Neural cell (in vitro differentiated cells): ENCODE results near the gene TMC1.

Experiments
- EP300 ChIP-seq: fragments of 450-650 bp; conservative IDR thresholded peaks from 2 replicates; pipeline ENCODE4 v1.6.1; 2014; ENCODE audit warnings: antibody characterized with exemption, mild to moderate bottlenecking, moderate library complexity; ENCODE audit not compliant: poor library complexity, severe bottlenecking
- EZH2 ChIP-seq: fragments of 200-600, 300-800 bp; shearing (Covaris generic), sonication (generic); IDR thresholded peaks from 2 replicates; pipeline ENCODE4 v1.6.1; 2014; ENCODE audit warnings: antibody characterized with exemption, low read length, borderline replicate concordance, mild to moderate bottlenecking; ENCODE audit not compliant: insufficient read depth, poor library complexity, severe bottlenecking
- MXI1 ChIP-seq: fragments of 450-650 bp; conservative IDR thresholded peaks from 2 replicates; pipeline ENCODE4 v1.6.1; 2014; ENCODE audit warnings: antibody characterized with exemption, mild to moderate bottlenecking; ENCODE audit not compliant: poor library complexity, severe bottlenecking
- POLR2AphosphoS5 ChIP-seq: IDR thresholded peaks from 2 replicates; pipeline ENCODE4 v1.6.1; 2012
- RAD21 ChIP-seq: fragments of 450-650 bp; conservative IDR thresholded peaks from 2 replicates; pipeline ENCODE4 v1.6.1; 2014; ENCODE audit warnings: antibody characterized with exemption, mild to moderate bottlenecking, moderate library complexity
- SMC3 ChIP-seq: fragments of 450-650 bp; conservative IDR thresholded peaks from 2 replicates; pipeline ENCODE4 v1.6.1; 2014; ENCODE audit warnings: antibody characterized with exemption, mild to moderate bottlenecking, moderate library complexity; ENCODE audit not compliant: poor library complexity
- TF ChIP-seq, protein P1 (sequence below): fragments of 450-650 bp; IDR thresholded peaks from 2 replicates; pipeline ENCODE4 v1.5.1; 2014; ENCODE audit warnings: antibody characterized with exemption, mild to moderate bottlenecking, moderate library complexity; ENCODE audit not compliant: poor library complexity, severe bottlenecking
- TF ChIP-seq, protein P2 (sequence below): IDR thresholded peaks from 2 replicates; pipeline ENCODE4 v1.6.1; 2012; ENCODE audit warnings: borderline replicate concordance

GRCh38 chr9:72636621-72637020 is 115.2 kb downstream of the TMC1 start:
- no peak for TF ChIP-seq EP300
- TF ChIP-seq, protein P1, sequence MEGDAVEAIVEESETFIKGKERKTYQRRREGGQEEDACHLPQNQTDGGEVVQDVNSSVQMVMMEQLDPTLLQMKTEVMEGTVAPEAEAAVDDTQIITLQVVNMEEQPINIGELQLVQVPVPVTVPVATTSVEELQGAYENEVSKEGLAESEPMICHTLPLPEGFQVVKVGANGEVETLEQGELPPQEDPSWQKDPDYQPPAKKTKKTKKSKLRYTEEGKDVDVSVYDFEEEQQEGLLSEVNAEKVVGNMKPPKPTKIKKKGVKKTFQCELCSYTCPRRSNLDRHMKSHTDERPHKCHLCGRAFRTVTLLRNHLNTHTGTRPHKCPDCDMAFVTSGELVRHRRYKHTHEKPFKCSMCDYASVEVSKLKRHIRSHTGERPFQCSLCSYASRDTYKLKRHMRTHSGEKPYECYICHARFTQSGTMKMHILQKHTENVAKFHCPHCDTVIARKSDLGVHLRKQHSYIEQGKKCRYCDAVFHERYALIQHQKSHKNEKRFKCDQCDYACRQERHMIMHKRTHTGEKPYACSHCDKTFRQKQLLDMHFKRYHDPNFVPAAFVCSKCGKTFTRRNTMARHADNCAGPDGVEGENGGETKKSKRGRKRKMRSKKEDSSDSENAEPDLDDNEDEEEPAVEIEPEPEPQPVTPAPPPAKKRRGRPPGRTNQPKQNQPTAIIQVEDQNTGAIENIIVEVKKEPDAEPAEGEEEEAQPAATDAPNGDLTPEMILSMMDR: no peak
- TF ChIP-seq, protein P2, sequence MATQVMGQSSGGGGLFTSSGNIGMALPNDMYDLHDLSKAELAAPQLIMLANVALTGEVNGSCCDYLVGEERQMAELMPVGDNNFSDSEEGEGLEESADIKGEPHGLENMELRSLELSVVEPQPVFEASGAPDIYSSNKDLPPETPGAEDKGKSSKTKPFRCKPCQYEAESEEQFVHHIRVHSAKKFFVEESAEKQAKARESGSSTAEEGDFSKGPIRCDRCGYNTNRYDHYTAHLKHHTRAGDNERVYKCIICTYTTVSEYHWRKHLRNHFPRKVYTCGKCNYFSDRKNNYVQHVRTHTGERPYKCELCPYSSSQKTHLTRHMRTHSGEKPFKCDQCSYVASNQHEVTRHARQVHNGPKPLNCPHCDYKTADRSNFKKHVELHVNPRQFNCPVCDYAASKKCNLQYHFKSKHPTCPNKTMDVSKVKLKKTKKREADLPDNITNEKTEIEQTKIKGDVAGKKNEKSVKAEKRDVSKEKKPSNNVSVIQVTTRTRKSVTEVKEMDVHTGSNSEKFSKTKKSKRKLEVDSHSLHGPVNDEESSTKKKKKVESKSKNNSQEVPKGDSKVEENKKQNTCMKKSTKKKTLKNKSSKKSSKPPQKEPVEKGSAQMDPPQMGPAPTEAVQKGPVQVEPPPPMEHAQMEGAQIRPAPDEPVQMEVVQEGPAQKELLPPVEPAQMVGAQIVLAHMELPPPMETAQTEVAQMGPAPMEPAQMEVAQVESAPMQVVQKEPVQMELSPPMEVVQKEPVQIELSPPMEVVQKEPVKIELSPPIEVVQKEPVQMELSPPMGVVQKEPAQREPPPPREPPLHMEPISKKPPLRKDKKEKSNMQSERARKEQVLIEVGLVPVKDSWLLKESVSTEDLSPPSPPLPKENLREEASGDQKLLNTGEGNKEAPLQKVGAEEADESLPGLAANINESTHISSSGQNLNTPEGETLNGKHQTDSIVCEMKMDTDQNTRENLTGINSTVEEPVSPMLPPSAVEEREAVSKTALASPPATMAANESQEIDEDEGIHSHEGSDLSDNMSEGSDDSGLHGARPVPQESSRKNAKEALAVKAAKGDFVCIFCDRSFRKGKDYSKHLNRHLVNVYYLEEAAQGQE: no peak
- TF ChIP-seq RAD21: no peak
- no peak for TF ChIP-seq SMC3
- TF ChIP-seq POLR2AphosphoS5: no peak
- no peak for TF ChIP-seq EZH2
- TF ChIP-seq MXI1: no peak
